ENCODE measurements around the gene KRTAP10-7.

- TF ChIP-seq POLR2AphosphoS5 (IDR thresholded peaks at IDR 0.05) (no peak), POLR2A (IDR thresholded peaks at IDR 0.05) (no peak), EP300 (IDR thresholded peaks at IDR 0.05) (no peak)
Measured at GRCh38 chr21:44555200-44555875, 45.1 kb upstream of the KRTAP10-7 start.
